ENCODE data around the gene NEURL3.
"Not testable (repeated sequence)": the region's sequence is repeated elsewhere in the genome, so short reads cannot be mapped to it uniquely, and the experiment has no call there.

Gene NEURL3

GRCh38 chr2:96506016-96506906, 1.1 kb upstream of the NEURL3 start:
- no peak for DNase-seq

GRCh38 chr2:96503637-96504243, 1.4 kb downstream of the NEURL3 start:
- DNase-seq: no peak

- DNase-seq: no peak
These were observed 2.1 kb downstream of the NEURL3 start for GRCh38 chr2:96502891-96503636.

- DNase-seq: no peak
These were observed 3.0 kb downstream of the NEURL3 start for GRCh38 chr2:96501886-96502810.

- peak; percentile 20 for DNase-seq
These were observed 3.7 kb downstream of the NEURL3 start for GRCh38 chr2:96501471-96501874.

- DNase-seq: no peak
These were observed 4.6 kb downstream of the NEURL3 start for GRCh38 chr2:96500385-96501066.

- no peak for DNase-seq
These were observed 5.8 kb downstream of the NEURL3 start for GRCh38 chr2:96499061-96499960.

- not testable (repeated sequence) for DNase-seq
These were observed 6.5 kb downstream of the NEURL3 start for GRCh38 chr2:96498611-96499010.

GRCh38 chr2:96498021-96498431, 7.1 kb downstream of the NEURL3 start:
- peak; percentile 93 for DNase-seq

- peak; percentile 79 for DNase-seq
These were observed 9.1 kb downstream of the NEURL3 start for GRCh38 chr2:96495982-96496629.

- DNase-seq: no peak
These were observed 11.0 kb downstream of the NEURL3 start for GRCh38 chr2:96494188-96494587.

- DNase-seq: no peak
These were observed 12.1 kb downstream of the NEURL3 start for GRCh38 chr2:96493072-96493471.

- DNase-seq: no peak
These were observed 13.2 kb downstream of the NEURL3 start for GRCh38 chr2:96491860-96492497.

GRCh38 chr2:96489663-96490062, 15.5 kb downstream of the NEURL3 start:
- DNase-seq: peak; percentile 41

- no peak for DNase-seq
These were observed 15.9 kb downstream of the NEURL3 start for GRCh38 chr2:96489261-96489660.

GRCh38 chr2:96486696-96487095, 18.5 kb downstream of the NEURL3 start:
- no peak for DNase-seq

- peak; percentile 74 for DNase-seq
These were observed 19.2 kb downstream of the NEURL3 start for GRCh38 chr2:96485751-96486651.

GRCh38 chr2:96485350-96485749, 19.8 kb downstream of the NEURL3 start:
- DNase-seq: no peak

GRCh38 chr2:96484091-96484490, 21.1 kb downstream of the NEURL3 start:
- no peak for DNase-seq
